GM19455 (cell line): Measurements from ENCODE around the gene BRD9.

Experiments used
- ATAC-seq: cut with Tn5 transposase; IDR thresholded peaks from one replicate; pipeline ENCODE4 v1.9.1; 2021; ENCODE audit not compliant: unreplicated experiment

Gene BRD9

DNA sequence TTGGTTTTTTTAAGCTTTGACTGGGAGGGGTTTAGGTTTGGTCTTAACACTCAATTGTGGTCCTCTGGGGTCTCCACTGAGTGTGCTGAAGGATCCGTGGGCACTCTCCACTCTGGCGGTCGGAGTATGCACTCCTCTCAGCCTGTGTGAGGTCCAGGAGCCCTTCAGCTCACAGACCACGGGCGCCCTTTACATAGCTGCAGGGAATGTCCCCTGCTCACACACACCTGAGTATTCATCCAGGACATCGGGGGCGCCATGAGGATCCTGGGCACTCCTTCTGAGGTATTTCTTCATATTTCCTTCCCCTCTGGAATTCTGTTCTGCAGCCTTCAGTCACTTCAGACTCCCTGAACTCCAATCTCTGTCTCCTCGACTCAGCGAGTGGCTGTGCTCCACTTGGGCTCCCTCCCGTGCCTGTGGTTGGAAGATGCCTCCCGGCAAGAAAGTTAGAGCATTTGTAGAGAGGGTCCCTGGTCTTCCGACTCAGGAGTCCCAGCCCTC lies 12.6 kb upstream of the BRD9 start:
- no peak for ATAC-seq

- no peak for ATAC-seq
These were observed 11.1 kb upstream of the BRD9 start for GRCh38 chr5:903756-904096.

DNA sequence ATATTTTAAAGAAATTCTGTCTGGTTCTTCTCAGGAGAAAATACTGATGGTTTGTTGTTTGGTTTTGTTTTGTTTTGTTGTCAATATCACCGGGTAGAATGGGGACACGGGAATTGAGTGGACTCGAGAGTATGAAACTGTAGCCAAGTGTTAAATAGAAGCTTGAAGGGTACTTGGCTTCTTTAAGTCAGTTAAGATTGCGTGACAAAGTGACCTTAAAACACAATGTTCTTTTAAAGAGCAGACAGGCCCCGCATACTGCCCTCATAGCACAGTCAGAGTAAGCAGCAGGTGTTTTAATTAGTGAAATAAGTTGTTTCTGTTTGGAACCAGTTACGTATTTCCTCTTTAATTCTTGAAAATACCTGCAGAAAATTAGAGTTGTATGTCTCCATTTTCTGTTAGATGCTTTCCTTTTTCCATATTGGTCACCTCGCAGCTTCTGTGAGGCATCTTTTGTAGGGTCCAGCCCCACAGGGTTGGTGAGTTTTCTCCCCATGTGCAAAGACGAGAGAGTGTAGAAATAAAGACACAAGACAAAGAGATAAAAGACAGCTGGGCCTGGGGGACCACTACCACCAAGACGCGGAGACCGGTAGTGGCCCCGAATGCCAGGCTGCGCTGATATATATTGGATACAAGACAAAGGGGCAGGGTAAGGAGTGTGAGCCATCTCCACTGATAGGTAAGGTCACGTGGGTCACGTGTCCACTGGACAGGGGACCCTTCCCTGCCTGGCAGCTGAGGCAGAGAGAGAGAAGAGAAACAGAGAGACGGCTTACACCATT lies 9.7 kb upstream of the BRD9 start:
- ATAC-seq: no peak

- ATAC-seq: no peak
These were observed 8.2 kb upstream of the BRD9 start for GRCh38 chr5:900781-901180.

DNA sequence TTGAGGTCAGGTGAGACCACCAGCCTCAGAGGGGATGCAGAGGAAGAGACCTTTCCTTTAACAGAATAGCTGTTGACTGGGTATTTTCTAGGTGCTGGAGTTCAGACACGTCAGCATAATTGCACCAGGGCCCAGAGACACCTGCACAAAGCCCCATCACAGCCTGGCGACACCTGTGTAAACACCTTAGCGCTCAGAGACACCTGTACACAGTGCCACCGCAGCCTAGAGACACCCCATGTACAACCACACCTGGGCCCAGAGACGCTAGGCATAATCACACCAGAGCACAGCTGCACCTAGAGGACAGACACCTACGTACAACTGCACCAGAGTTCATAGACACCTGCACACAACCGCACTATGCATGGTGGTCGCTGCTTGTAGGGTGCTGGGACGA lies 1.1 kb upstream of the BRD9 start:
- no peak for ATAC-seq

GRCh38 chr5:893137-893506 lies 521 bp upstream of the BRD9 start:
- ATAC-seq: peak; percentile 20

- peak; percentile 18 for ATAC-seq
These were observed 686 bp downstream of the BRD9 start for GRCh38 chr5:891837-892393.

GRCh38 chr5:891117-891836 lies 1.3 kb downstream of the BRD9 start:
- no peak for ATAC-seq

DNA sequence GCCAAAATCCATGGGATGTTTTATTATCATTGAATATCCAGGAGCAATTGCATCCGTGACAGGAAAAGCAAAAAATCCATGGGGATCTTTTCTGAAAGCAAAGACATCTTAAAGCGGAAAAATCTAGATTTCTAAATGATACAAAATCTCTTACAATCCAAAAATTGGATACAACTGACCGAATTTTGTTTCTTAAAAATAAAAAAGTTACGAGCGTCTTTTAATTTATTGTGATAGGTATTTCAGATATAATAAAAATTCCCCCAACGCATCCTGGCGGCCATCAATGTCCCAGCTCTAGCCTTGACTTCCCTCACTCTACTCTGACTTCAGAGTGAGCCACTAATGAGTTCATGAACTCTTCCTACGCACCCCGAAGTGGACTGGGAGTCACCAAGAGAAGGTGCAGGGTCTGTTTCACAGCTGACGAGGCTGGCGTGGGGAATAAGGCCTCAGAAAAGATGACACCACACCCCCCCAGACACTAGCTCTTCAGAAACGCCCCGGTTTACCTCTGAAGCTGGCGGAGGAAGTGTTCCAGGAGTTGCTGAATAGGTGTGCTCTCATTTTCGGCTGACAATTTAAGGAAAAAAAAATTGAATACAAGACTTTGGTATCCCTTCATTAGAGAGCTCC lies 3.4 kb downstream of the BRD9 start:
- no peak for ATAC-seq

- no peak for ATAC-seq
These were observed 4.0 kb downstream of the BRD9 start for GRCh38 chr5:888638-889035.

DNA sequence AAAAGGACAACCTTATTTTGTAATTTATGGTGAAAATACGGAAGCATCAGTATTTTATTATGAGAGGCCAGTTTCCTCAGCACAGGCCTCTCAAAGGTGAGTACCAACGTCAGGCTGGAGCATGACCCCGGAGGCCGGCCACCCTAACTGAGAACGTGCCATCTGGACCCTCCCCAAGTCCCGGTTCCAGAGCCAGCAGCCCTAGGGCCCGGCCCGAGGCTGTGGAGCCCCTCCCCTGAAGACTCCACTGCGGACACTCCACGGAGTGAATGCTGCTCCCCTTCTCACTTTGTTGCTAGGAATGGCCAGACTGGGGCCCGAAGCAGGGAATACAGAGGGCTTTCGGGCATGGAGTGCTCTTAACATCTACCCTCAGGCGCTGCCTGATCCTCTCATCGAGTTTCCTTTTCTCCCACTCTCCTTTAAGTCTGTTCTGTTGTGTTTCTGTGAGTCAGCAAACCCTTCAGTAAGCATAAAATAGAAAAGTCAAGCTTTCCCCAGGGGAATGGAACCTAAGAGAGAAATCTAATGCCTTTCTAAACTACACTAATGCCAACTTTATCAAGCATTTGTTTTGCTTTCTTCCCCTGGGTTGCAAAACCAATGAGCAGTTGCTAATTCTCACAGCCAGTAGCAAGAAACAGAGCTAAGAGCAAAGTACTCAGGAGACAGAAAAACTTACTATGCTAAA lies 4.5 kb downstream of the BRD9 start:
- no peak for ATAC-seq

DNA sequence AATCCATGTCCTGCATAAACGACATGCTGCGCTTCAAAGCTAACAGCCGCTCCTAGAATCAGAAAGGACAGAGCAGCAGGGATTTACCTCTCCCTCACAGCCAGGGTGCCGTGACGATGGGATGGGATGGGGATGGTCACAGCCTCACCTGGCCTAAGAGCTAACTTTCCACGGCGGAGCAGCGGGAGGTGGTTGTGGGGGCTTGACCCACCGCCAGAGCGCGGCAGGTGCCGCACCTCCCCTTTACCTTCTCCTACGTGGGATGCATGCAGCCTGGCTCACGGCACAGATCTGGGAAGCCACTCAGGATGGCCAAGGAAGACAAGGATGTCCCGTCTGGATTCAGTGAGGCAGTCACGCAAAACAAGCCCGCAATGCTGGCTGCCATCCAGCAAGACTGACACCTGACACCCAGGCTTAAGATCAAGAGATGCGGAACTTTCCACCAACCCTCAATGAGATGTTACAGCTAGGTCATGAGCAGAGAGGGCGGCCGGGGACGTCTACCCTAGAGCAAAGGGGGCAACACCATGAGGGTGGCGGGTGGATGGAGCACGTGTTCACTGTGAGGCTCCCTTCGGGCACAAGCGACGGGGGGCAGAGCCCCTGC lies 5.8 kb downstream of the BRD9 start:
- no peak for ATAC-seq

DNA sequence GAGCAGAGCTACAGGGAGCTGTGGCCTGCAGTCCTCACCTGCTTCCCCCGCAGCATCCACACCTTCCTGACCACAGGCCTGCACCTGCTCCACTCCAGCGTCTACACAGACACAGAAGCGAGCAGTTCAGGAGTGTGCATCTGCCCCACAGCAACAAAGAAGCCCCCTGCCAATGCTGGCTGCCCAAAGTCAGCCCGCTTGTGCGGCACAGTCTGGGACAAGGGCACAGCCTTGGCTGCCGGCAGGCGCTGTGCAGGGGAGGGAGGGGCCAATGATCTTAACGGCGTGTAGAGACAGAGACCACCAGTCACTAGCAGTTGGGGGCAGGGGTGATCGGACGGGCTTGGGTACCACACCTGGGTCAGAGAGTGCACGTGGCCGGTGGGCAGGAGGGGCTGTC lies 6.6 kb downstream of the BRD9 start:
- no peak for ATAC-seq

DNA sequence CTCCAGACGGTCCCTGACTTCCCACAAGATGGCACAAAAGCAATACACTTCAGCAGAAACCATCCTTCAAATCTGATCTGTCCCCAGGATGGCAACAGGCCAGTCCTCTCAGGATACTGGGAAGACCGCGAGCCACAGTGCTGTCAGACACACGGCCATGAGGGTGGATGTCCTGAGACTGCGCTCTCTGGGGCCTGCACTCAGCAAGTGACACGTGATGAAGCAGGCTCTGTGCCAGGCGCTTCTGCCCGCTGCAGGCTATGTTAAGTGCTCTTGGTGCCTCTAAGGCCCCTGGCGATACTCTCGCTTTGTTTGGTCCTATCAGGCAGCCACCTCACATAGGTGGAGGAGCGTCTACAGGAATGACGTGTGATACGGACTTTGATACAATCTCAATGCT lies 7.1 kb downstream of the BRD9 start:
- ATAC-seq: no peak

- no peak for ATAC-seq
These were observed 7.5 kb downstream of the BRD9 start for GRCh38 chr5:885127-885442.

- no peak for ATAC-seq
These were observed 8.1 kb downstream of the BRD9 start for GRCh38 chr5:884345-885126.

- ATAC-seq: no peak
These were observed 9.0 kb downstream of the BRD9 start for GRCh38 chr5:883475-884181.

GRCh38 chr5:882253-883183 lies 10.1 kb downstream of the BRD9 start:
- no peak for ATAC-seq

DNA sequence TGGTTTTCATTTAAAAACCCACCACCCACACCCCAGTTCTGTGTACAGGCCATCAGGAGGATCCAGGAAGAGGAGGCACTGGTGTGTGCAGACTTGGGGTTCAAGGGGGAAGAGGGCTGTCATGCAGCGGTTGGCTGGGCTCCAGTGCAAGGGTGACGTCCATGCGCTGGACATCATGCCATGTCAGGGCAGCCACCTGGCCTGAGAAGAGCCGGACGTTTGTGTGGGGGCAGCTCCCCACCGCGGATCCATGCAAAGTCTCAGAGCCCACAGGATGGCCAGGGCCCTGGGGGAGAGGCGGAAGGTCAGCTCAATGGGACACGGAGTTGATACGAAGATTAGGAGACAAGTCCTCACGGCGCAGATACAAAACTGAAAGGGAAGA lies 11.1 kb downstream of the BRD9 start:
- no peak for ATAC-seq
